Measurements from ENCODE around the gene WLS.

- TF ChIP-seq CTCF (IDR thresholded peaks at IDR 0.05) (no peak), EZH2 (IDR thresholded peaks at IDR 0.05; ENCODE audit: borderline replicate concordance, insufficient read depth, low read depth, low read length, poor library complexity, severe bottlenecking) (no peak)
Measured at GRCh38 chr1:68217060-68217554, 15.2 kb downstream of the WLS start.

Measured in B cell (primary cell).